ENCODE measurements around the gene DYNC2I2. TPM values are rescaled to one million over a fixed set of nuclear protein-coding genes. Genes with fewer than 3 reads are reported as not detected.

DYNC2I2 gene
- total RNA-seq, 3 donors from 2014 or later, result 36.7 to 46.3 (median 43.7) TPM

- no peak overlapping the region for H3K4me3 ChIP-seq
- intact Hi-C loops (cut with DNase I, micrococcal nuclease), result no loop called here
- peaks cover 49% of the 10 kb centered on the region for H3K36me3 ChIP-seq (ENCODE audit: low read depth)
- DNase-seq (no peak), ATAC-seq (no peak)
- no peaks in the 10 kb centered on the region for H3K4me1 ChIP-seq (ENCODE audit: low read depth)
- no peaks in the 10 kb centered on the region for H3K9me3 ChIP-seq
- no peak for TF ChIP-seq CTCF (IDR thresholded peaks at IDR 0.05)
Observed at GRCh38 chr9:128603697-128604096, 53.0 kb downstream of the DYNC2I2 start.

GRCh38 chr9:128600099-128600498 lies 56.5 kb downstream of the DYNC2I2 start:
- TF ChIP-seq CTCF (IDR thresholded peaks at IDR 0.05), result no peak
- Histone ChIP-seq H3K36me3 (ENCODE audit: low read depth) (peaks cover 34% of the 10 kb centered on the region), H3K9me3 (no peaks in the 10 kb centered on the region), H3K4me1 (ENCODE audit: low read depth) (no peaks in the 10 kb centered on the region), H3K4me3 (no peak overlapping the region)
- DNase-seq (no peak), ATAC-seq (no peak)
- intact Hi-C loops (cut with DNase I, micrococcal nuclease), result no loop called here

GRCh38 chr9:128595471-128595870 lies 61.2 kb downstream of the DYNC2I2 start:
- Histone ChIP-seq H3K36me3 (ENCODE audit: low read depth) (peaks cover 41% of the 10 kb centered on the region), H3K4me3 (no peak overlapping the region), H3K9me3 (no peaks in the 10 kb centered on the region), H3K4me1 (ENCODE audit: low read depth) (no peaks in the 10 kb centered on the region)
- DNase-seq (no peak), ATAC-seq (no peak)
- no peak for TF ChIP-seq CTCF (IDR thresholded peaks at IDR 0.05)
- intact Hi-C loops (cut with DNase I, micrococcal nuclease), result no loop called here

GRCh38 chr9:128593856-128594255 lies 62.8 kb downstream of the DYNC2I2 start:
- Histone ChIP-seq H3K4me3 (no peak overlapping the region), H3K36me3 (ENCODE audit: low read depth) (peaks cover 40% of the 10 kb centered on the region), H3K9me3 (no peaks in the 10 kb centered on the region), H3K4me1 (ENCODE audit: low read depth) (no peaks in the 10 kb centered on the region)
- TF ChIP-seq CTCF (IDR thresholded peaks at IDR 0.05), result no peak
- DNase-seq (no peak), ATAC-seq (no peak)
- intact Hi-C loops (cut with DNase I, micrococcal nuclease), result no loop called here

GRCh38 chr9:128593039-128593438 lies 63.6 kb downstream of the DYNC2I2 start:
- no peak for TF ChIP-seq CTCF (IDR thresholded peaks at IDR 0.05)
- no peaks in the 10 kb centered on the region for H3K9me3 ChIP-seq
- H3K4me3 ChIP-seq, result no peak overlapping the region
- intact Hi-C loops (cut with DNase I, micrococcal nuclease), result no loop called here
- DNase-seq (no peak), ATAC-seq (no peak)
- peaks cover 37% of the 10 kb centered on the region for H3K36me3 ChIP-seq (ENCODE audit: low read depth)
- H3K4me1 ChIP-seq (ENCODE audit: low read depth), result no peaks in the 10 kb centered on the region

GRCh38 chr9:128588581-128589233 lies 67.9 kb downstream of the DYNC2I2 start:
- no peaks in the 10 kb centered on the region for H3K4me1 ChIP-seq (ENCODE audit: low read depth)
- intact Hi-C loops (cut with DNase I, micrococcal nuclease), result no loop called here
- ATAC-seq (no peak), DNase-seq (no peak)
- TF ChIP-seq CTCF (IDR thresholded peaks at IDR 0.05), result no peak
- H3K4me3 ChIP-seq, result no peak overlapping the region
- no peaks in the 10 kb centered on the region for H3K9me3 ChIP-seq
- peaks cover 50% of the 10 kb centered on the region for H3K36me3 ChIP-seq (ENCODE audit: low read depth)

Measured in mucosa of descending colon (tissue), 3 donors.